Measurements from ENCODE around the gene TOM1L1. TPM values are rescaled to one million over a fixed set of nuclear protein-coding genes. Genes with fewer than 3 reads are reported as not detected.

The TOM1L1 gene
- total RNA-seq, 1 donor = 5.8 TPM

DNA sequence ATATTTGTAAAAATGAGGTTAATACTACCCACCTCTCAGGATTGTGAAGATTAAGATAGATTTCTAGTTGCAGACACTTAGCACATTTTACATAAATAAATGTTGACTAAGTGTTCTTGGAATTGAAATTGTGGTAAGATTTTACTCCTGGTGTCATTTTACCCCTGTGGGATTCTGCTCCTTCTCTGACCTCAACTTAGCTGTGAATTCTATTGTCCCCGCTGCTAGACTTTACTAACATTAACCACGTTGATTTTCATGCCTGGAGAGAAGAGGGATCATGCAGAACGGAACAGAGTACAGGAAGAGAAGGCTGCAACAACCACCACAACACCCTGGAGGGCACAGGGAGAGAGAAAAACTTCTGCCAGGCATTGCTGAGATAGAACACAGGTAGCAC is 2.1 kb upstream of the TOM1L1 start:
- no peak overlapping the region for H3K4me3 ChIP-seq (ENCODE audit: low read depth, low read length)
- DNase-seq (ENCODE audit: low read depth) = no peak
- TF ChIP-seq, protein P1, sequence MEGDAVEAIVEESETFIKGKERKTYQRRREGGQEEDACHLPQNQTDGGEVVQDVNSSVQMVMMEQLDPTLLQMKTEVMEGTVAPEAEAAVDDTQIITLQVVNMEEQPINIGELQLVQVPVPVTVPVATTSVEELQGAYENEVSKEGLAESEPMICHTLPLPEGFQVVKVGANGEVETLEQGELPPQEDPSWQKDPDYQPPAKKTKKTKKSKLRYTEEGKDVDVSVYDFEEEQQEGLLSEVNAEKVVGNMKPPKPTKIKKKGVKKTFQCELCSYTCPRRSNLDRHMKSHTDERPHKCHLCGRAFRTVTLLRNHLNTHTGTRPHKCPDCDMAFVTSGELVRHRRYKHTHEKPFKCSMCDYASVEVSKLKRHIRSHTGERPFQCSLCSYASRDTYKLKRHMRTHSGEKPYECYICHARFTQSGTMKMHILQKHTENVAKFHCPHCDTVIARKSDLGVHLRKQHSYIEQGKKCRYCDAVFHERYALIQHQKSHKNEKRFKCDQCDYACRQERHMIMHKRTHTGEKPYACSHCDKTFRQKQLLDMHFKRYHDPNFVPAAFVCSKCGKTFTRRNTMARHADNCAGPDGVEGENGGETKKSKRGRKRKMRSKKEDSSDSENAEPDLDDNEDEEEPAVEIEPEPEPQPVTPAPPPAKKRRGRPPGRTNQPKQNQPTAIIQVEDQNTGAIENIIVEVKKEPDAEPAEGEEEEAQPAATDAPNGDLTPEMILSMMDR (IDR thresholded peaks at IDR 0.05; ENCODE audit: insufficient read depth, low read length) = no peak

DNA sequence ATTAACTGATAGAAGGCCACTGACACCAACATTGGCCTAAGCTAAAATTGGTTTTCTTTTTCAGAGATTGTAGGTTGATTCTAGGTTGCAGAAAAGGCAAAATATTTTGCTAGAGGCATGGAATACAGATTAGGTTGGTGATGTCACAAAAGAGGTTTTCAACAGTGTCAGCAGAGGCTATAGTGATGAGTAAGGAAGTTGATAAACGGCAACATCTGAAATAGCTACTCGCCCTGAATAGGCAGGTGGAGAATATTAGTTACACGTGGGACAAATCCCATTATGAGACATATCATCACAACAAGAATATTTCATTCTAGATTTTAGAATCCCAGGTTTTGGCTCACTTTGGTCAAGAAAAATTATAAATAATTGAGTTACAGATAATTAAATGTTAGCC is 1.5 kb upstream of the TOM1L1 start:
- TF ChIP-seq, protein P1 (IDR thresholded peaks at IDR 0.05; ENCODE audit: insufficient read depth, low read length) = no peak
- DNase-seq (ENCODE audit: low read depth) = no peak
- no peak overlapping the region for H3K4me3 ChIP-seq (ENCODE audit: low read depth, low read length)

DNA sequence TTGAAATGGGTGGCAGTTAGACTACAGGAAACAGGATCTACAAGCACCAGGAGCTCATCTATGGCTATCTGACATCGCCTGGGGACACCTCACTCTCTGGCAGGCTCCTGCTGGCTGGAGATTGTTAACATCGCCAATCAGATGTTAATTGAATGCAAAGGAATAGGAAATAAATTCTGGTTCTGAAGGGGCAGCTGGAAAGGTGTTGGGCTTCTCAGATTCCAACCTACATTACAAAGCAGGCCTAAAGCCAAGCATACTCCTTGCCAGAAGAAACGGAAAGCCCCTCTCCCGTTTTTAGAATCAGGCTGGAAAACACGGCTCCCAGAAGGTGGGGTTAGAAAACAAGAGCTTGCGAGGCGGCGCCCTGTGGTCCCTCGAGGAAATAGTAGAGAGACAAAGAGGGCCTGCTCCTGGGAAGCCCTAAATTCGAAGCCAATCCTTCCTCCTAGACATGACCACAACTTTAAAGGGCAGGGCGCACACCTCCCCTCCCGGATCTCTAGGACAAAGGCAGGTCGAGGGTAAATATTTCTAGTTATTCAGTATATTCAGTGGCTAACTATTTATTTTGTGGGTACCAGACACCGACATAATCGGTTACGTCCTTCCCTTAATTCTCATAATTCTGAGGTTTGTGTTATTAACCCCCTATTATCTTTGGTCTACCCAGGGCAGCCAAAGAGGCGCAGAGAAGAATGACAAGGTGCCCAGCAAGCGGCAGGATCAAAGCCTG is 763 bp upstream of the TOM1L1 start:
- no peak for DNase-seq (ENCODE audit: low read depth)
- TF ChIP-seq, protein P1 (IDR thresholded peaks at IDR 0.05; ENCODE audit: insufficient read depth, low read length) = no peak
- H3K4me3 ChIP-seq (ENCODE audit: low read depth, low read length) = peak overlapping the region; percentile 76

DNA sequence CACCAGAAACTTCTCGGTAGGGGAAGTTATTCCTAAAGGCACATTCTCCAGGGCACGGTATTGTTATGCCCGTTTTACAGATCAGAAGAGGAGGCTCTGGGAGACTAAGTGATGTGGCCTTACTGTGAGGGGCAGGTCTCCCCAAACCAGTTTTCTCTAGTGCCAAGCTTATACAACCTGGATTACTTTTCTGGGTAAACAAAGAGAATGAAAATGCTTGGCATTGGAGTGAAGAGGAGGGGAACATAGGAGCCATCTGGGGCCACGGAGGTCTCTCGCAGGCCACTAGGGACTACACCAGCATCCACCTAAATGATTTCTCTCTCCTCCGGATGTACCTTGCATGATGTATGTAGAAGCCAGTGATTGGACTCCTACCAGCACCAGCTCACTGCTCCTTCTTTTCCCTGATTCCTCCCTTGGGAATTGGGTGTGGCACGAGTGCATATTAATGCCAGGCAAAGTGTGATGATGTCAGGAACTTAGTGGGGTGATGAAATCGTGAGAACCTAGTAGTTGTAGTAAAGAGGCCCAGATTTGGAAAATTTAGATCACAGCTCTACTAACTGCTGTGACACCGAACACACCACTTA is 674 bp downstream of the TOM1L1 start:
- TF ChIP-seq, protein P1 (IDR thresholded peaks at IDR 0.05; ENCODE audit: insufficient read depth, low read length) = no peak
- peak overlapping the region; percentile 76 for H3K4me3 ChIP-seq (ENCODE audit: low read depth, low read length)
- DNase-seq (ENCODE audit: low read depth) = peak; percentile 60

DNA sequence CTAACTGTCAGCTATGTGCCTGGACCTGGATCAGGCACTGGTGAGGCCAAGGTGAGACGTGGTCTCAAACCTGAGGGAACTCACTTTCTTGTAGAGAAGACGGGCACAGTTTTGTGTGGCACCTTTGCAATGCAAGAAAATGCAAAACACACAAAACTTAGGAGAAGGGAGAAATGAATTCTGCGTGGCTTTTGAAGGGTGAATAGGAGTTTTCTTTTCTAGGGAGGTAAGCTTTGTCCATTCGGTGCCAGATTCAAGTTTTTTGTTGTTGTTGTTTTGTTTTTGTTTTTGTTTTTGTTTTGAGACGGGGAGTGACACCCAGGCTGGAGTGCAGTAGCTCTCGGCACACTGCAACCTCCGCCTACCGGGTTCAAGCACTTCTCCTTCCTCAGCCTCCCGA is 1.4 kb downstream of the TOM1L1 start:
- no peak for DNase-seq (ENCODE audit: low read depth)
- TF ChIP-seq, protein P1 (IDR thresholded peaks at IDR 0.05; ENCODE audit: insufficient read depth, low read length) = no peak
- H3K4me3 ChIP-seq (ENCODE audit: low read depth, low read length) = no peak overlapping the region

DNA sequence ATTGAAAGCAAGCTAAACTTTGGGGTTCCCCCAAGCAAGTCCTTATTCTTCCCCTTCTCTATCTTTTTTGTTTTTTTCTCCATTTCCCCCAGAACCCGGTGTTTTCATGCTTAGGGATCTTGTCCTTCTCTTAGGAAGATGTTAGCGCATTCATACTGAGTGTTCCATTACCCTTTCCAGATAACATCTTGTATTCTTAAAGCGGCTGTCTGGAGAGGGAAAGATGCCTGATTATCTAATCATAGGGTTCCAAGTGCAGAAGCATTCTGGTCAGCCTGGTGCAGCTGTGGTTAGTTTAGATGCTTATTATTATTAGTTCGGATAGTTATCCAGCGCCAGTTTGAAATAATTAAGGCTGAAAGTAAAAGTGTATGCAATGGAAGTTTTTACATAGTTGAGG is 2.0 kb downstream of the TOM1L1 start:
- TF ChIP-seq, protein P1 (IDR thresholded peaks at IDR 0.05; ENCODE audit: insufficient read depth, low read length) = no peak
- no peak overlapping the region for H3K4me3 ChIP-seq (ENCODE audit: low read depth, low read length)
- DNase-seq (ENCODE audit: low read depth) = no peak
